Loucy (cell line): ENCODE data around the gene ATP6V0A4.
"Not testable (repeated sequence)": the region's sequence is repeated elsewhere in the genome, so short reads cannot be mapped to it uniquely, and the experiment has no call there.

Experiments used
- H2AFZ ChIP-seq: fragments of 200-600 bp; sonication (generic); 2 replicates; pipeline ENCODE4 v1.6.0; 2016; ENCODE audit warnings: antibody characterized with exemption, mild to moderate bottlenecking, low read length, moderate library complexity
- H3F3A ChIP-seq: fragments of 200-600 bp; 2 replicates; pipeline ENCODE4 v1.6.0; 2016; ENCODE audit warnings: antibody characterized with exemption, low read depth, mild to moderate bottlenecking
- H3K27me3 ChIP-seq: fragments of 200-600 bp; sonication (generic); 2 replicates; pipeline ENCODE4 v1.6.1; 2014; ENCODE audit warnings: low read length, mild to moderate bottlenecking; ENCODE audit not compliant: insufficient read depth, poor library complexity, severe bottlenecking
- H3K36me3 ChIP-seq: fragments of 200-600 bp; sonication (generic); 2 replicates; pipeline ENCODE4 v1.6.1; 2016; ENCODE audit warnings: low read length; ENCODE audit not compliant: insufficient read depth
- H3K4me1 ChIP-seq: fragments of 200-600 bp; sonication (generic); 2 replicates; pipeline ENCODE4 v1.5.1; 2014; ENCODE audit warnings: low read length, mild to moderate bottlenecking; ENCODE audit not compliant: insufficient read depth, poor library complexity, severe bottlenecking
- H3K4me2 ChIP-seq: fragments of 200-600 bp; sonication (generic); 2 replicates; pipeline ENCODE4 v1.6.0; 2014; ENCODE audit warnings: antibody characterized with exemption, low read length, low read depth, mild to moderate bottlenecking; ENCODE audit not compliant: poor library complexity, severe bottlenecking
- H3K4me3 ChIP-seq: fragments of 200-600 bp; sonication (generic); 2 replicates; pipeline ENCODE4 v1.5.1; 2014; ENCODE audit warnings: low read length, mild to moderate bottlenecking, mixed read lengths; ENCODE audit not compliant: poor library complexity, severe bottlenecking
- H3K79me2 ChIP-seq: fragments of 200-600 bp; sonication (generic); 2 replicates; pipeline ENCODE4 v1.6.1; 2014; ENCODE audit warnings: low read length; ENCODE audit not compliant: insufficient read depth
- H3K9ac ChIP-seq: fragments of 200-600 bp; sonication (generic); 2 replicates; pipeline ENCODE4 v1.6.0; 2014; ENCODE audit warnings: mild to moderate bottlenecking, low read depth, low read length, moderate library complexity; ENCODE audit not compliant: poor library complexity, severe bottlenecking
- H3K9me2 ChIP-seq: fragments of 200-600 bp; sonication (generic); replicated peaks from 2 replicates; pipeline ENCODE4 v1.6.1; 2016; ENCODE audit warnings: low read depth, low read length, mixed read lengths
- H3K9me3 ChIP-seq: fragments of 200-600 bp; sonication (generic); 2 replicates; pipeline ENCODE4 v1.6.1; 2014; ENCODE audit warnings: mild to moderate bottlenecking, antibody characterized with exemption, low read length, low read depth; ENCODE audit not compliant: insufficient read depth
- H4K20me1 ChIP-seq: fragments of 200-600 bp; sonication (generic); 2 replicates; pipeline ENCODE4 v1.6.0; 2014; ENCODE audit warnings: antibody characterized with exemption, low read length, mild to moderate bottlenecking; ENCODE audit not compliant: insufficient read depth, poor library complexity, severe bottlenecking
- EZH2phosphoT487 ChIP-seq: fragments of 200-600 bp; IDR thresholded peaks from 2 replicates; pipeline ENCODE4 v1.6.1; 2018; ENCODE audit warnings: antibody characterized with exemption, mild to moderate bottlenecking, moderate library complexity, borderline replicate concordance
- TF ChIP-seq, protein P1 (sequence below): fragments of 200-600 bp; sonication (generic); conservative IDR thresholded peaks from 2 replicates; pipeline ENCODE4 v1.5.1; 2014; ENCODE audit warnings: mild to moderate bottlenecking, antibody characterized with exemption, low read length

Gene ATP6V0A4

DNA sequence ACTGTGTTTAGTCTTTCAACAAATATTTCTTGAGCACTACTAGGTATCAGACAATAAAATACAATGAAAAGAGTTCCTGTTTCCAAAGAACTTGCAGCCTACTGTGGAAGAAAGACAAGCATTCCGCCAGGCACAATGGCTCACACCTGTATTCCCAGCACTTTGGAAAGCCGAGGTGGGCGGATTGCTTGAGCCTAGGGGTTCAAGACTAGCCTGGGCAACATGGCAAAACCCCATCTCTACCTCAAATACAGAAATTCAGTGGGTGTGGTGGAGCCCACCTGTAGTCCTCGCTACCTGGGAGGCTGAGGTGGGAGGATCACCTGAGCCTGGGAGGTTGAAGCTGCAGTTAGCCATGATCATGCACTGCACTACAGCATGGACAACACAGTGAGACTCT is 102.9 kb downstream of the ATP6V0A4 start:
- H3K36me3 ChIP-seq = no peaks in the 10 kb centered on the region
- H3F3A ChIP-seq = no peaks in the 10 kb centered on the region
- no peak overlapping the region for H3K4me2 ChIP-seq
- no peaks in the 10 kb centered on the region for H4K20me1 ChIP-seq
- no peak overlapping the region for H3K9ac ChIP-seq
- no peaks in the 10 kb centered on the region for H3K27me3 ChIP-seq
- no peaks in the 10 kb centered on the region for H3K9me3 ChIP-seq
- H3K79me2 ChIP-seq = no peaks in the 10 kb centered on the region
- TF ChIP-seq EZH2phosphoT487 = no peak
- TF ChIP-seq, protein P1, sequence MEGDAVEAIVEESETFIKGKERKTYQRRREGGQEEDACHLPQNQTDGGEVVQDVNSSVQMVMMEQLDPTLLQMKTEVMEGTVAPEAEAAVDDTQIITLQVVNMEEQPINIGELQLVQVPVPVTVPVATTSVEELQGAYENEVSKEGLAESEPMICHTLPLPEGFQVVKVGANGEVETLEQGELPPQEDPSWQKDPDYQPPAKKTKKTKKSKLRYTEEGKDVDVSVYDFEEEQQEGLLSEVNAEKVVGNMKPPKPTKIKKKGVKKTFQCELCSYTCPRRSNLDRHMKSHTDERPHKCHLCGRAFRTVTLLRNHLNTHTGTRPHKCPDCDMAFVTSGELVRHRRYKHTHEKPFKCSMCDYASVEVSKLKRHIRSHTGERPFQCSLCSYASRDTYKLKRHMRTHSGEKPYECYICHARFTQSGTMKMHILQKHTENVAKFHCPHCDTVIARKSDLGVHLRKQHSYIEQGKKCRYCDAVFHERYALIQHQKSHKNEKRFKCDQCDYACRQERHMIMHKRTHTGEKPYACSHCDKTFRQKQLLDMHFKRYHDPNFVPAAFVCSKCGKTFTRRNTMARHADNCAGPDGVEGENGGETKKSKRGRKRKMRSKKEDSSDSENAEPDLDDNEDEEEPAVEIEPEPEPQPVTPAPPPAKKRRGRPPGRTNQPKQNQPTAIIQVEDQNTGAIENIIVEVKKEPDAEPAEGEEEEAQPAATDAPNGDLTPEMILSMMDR = no peak
- H3K4me3 ChIP-seq = no peak overlapping the region
- no peaks in the 10 kb centered on the region for H3K9me2 ChIP-seq
- no peaks in the 10 kb centered on the region for H3K4me1 ChIP-seq
- no peak overlapping the region for H2AFZ ChIP-seq

DNA sequence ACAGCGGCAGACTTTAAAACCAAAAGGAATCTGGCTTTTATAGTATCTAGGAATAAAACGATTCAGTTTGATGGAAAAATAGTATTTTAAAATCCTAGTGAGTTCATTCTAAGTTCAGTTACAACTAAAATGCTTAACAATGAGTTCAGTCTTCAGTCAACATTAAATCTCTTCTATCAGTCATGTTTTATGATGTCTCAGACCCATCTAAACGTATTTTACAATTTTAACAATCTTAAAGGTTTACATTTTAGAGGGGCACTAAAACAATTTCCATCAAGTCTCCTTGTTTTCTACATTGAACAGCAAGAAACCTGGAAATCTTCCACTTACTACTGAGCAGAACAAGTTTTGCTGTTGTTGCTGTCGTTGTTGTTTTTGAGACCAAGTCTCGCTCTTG is 106.8 kb downstream of the ATP6V0A4 start:
- Histone ChIP-seq H3K9me3 (no peaks in the 10 kb centered on the region), H3K4me2 (no peak overlapping the region), H3K27me3 (no peaks in the 10 kb centered on the region), H2AFZ (no peak overlapping the region), H3K79me2 (no peaks in the 10 kb centered on the region), H3F3A (no peaks in the 10 kb centered on the region), H4K20me1 (no peaks in the 10 kb centered on the region), H3K36me3 (no peaks in the 10 kb centered on the region), H3K9ac (no peak overlapping the region), H3K4me3 (no peak overlapping the region), H3K9me2 (no peaks in the 10 kb centered on the region), H3K4me1 (no peaks in the 10 kb centered on the region)
- TF ChIP-seq, protein P1 = no peak
- no peak for TF ChIP-seq EZH2phosphoT487

DNA sequence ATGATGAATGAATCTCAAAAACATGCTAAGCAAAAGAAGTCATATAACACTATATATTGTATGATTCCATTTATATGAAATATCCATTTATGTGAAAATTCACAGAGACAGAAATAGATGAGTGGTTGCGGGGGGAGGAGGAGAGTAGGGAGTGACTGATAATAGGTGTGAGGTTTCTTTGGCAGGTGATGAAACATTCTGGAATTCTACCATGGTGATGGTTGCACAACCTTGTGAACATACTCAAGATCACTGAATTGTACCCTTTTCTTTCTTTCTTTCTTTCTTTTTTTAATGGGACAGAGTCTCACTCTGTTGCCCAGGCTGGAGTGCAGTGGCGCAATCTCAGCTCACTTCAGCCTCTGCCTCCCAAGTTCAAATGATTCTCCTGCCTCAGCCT is 107.5 kb downstream of the ATP6V0A4 start:
- Histone ChIP-seq H3K79me2 (no peaks in the 10 kb centered on the region), H3K36me3 (no peaks in the 10 kb centered on the region), H3K9me2 (no peaks in the 10 kb centered on the region), H3F3A (no peaks in the 10 kb centered on the region), H2AFZ (no peak overlapping the region), H3K4me2 (no peak overlapping the region), H3K4me3 (no peak overlapping the region), H3K9me3 (no peaks in the 10 kb centered on the region), H4K20me1 (no peaks in the 10 kb centered on the region), H3K9ac (no peak overlapping the region), H3K27me3 (no peaks in the 10 kb centered on the region), H3K4me1 (no peaks in the 10 kb centered on the region)
- TF ChIP-seq EZH2phosphoT487 = no peak
- TF ChIP-seq, protein P1 = no peak

DNA sequence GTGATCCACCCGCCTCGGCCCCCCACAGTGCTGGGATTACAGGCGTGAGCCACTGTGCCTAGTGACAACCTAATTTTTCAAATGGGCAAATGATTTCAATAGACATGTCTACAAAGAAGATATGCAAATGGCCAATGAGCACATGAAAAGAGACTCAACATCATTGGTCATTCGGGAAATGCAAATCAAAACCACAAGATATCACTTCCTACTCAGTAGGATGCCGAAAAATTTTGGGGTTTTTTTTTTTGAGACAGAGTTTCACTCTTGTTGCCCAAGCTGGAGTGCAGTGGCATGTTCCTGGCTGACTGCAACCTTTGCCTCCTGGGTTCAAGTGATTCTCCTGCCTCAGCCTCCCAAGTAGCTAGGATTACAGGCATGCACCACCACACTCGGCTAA is 110.0 kb downstream of the ATP6V0A4 start:
- H3K36me3 ChIP-seq, H3K4me2 ChIP-seq, H3K4me1 ChIP-seq, H3K27me3 ChIP-seq, H3K9me2 ChIP-seq, H2AFZ ChIP-seq, H3K79me2 ChIP-seq, H3K9me3 ChIP-seq, H3K9ac ChIP-seq, H3F3A ChIP-seq, H4K20me1 ChIP-seq, H3K4me3 ChIP-seq: not testable (repeated sequence)
